ENCODE data around the gene FREY1. TPM values are rescaled to one million over a fixed set of nuclear protein-coding genes. Genes with fewer than 3 reads are reported as not detected.

The FREY1 gene
- total and polyA plus RNA-seq, 8 donors = 0.21 to 0.89 (median 0.43) TPM; not detected in 2

DNA sequence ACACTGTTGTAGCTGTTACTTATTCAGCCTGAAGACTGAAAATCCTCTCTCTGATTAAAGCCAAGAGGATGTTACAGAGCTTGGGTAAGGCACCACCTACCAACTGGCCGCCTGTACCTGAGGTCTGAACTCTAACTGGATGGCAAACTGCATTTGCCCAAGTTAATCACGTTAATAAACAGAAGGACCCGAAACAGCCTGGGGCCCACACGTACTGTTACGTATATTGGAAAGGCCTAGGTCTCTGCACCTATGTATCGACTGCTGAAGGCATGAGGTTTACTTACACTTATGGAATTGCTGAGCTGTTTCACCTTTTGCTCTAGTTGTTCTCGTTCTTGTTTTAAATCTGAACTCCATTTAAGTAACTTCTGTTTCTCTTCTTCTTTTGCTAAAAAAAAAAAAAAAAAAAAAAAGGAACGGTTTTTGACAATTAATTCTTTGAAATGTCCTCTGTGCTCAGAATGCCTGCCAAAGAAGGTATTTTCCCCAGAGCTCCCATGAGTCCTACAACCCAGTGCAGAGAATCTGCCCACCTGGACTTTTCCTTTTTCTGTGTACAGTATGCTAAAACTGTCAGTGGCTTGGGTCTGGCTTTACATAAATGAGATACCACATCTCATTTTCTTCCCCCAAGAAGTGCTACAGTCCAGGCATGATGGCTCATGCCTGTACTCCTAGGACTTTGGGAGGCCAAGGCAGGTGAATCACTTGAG lies 28.4 kb upstream of the FREY1 start:
- Histone ChIP-seq H3K4me1 (peaks cover 0 to 12% of the 10 kb centered on the region in 2 donors), H3K27me3 (no peaks in the 10 kb centered on the region), H3K9me3 (no peaks in the 10 kb centered on the region), H3K27ac (no peak overlapping the region), H3K36me3 (peaks cover 0 to 78% of the 10 kb centered on the region in 2 donors), H3K4me3 (no peak overlapping the region)
- DNase-seq (no peak), ATAC-seq (no peak)
- intact Hi-C loops (cut with DNase I) = no loop called here
- TF ChIP-seq, protein P1, sequence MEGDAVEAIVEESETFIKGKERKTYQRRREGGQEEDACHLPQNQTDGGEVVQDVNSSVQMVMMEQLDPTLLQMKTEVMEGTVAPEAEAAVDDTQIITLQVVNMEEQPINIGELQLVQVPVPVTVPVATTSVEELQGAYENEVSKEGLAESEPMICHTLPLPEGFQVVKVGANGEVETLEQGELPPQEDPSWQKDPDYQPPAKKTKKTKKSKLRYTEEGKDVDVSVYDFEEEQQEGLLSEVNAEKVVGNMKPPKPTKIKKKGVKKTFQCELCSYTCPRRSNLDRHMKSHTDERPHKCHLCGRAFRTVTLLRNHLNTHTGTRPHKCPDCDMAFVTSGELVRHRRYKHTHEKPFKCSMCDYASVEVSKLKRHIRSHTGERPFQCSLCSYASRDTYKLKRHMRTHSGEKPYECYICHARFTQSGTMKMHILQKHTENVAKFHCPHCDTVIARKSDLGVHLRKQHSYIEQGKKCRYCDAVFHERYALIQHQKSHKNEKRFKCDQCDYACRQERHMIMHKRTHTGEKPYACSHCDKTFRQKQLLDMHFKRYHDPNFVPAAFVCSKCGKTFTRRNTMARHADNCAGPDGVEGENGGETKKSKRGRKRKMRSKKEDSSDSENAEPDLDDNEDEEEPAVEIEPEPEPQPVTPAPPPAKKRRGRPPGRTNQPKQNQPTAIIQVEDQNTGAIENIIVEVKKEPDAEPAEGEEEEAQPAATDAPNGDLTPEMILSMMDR (IDR thresholded peaks at IDR 0.05) = no peak

DNA sequence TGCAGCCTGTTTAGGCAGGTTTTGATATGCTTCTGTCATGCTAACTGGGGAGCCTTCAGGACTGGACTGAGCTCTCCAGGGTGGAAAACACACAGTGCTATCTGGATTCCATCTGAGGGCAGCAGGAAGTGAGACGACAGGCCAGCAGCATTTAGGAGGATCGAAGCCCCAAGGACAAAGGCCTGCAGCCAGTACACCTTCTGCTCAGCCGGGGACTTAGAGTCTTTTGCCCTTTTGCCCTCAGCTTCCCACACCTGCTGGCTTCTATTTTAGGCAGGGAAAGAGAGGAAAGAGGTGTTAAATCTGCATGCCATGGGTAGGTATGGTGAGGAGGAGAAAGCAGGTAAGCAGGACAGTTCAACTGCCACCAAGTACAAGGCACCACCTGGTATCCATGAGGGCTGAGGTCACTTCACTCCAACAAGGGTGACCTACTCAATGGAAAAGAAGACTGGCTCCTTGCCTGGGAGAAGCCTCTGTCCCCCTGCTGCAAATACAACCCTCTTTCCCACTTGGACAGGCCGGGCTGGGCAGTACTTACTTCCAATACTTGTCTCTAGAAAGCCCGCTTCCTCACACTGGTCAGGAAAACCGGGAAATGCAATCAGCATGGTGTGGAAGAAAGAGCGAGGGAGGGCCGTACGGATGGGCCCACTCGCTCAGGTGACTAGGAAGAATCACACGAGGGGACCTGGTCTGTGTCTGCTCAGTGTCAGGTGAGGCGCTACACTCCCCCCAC lies 27.7 kb upstream of the FREY1 start:
- H3K36me3 ChIP-seq = peaks cover 0 to 78% of the 10 kb centered on the region in 2 donors
- ATAC-seq = no peak

DNA sequence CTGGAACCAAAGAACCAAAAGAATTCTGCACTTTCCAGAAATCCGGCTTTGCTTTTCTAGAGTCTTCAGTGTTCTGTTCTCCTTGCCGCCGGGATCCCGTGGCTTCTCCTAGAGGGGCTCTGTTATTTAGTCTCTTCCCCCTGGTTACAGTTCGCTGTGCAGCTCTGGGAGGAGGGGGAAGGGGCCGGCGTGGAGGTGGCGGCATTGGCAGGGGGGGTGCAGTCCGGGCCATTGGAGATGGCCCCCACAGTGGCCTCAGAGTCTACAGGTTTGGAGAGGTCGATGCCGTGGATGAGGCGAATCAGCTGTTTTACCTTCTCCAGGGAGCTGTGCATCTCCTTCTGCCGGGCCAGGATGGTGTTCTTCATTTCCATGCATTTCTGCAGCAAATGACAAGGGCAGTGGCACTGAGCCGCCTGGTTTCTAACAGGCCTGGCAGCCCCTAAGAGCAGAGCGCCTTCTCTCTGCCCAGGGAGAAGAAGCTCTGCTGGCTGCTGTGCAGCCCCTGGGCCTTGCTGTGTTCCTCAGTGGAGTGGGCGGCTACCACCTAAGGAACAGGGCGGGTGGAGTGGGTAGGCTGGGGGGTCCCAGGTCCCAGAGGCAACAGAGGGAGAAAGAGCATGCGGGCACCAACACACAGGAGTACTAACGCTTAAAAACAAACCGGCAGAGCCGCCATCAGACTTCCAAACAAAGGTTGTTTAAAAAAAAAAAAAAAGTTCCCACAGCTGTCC lies 26.9 kb upstream of the FREY1 start:
- peaks cover 0 to 78% of the 10 kb centered on the region in 2 donors for H3K36me3 ChIP-seq
- no peaks in the 10 kb centered on the region for H3K9me3 ChIP-seq
- TF ChIP-seq, protein P1 (IDR thresholded peaks at IDR 0.05) = no peak
- no peak overlapping the region for H3K27ac ChIP-seq
- no peaks in the 10 kb centered on the region for H3K27me3 ChIP-seq
- peaks cover 0 to 22% of the 10 kb centered on the region in 2 donors for H3K4me1 ChIP-seq
- DNase-seq = no peak
- no peak overlapping the region for H3K4me3 ChIP-seq
- intact Hi-C loops (cut with DNase I) = no loop called here
- ATAC-seq = no peak

More for the DNA sequence above, 27.7 kb upstream of the FREY1 start:
- H3K27me3 ChIP-seq = no peaks in the 10 kb centered on the region
- H3K4me1 ChIP-seq = peaks cover 0 to 19% of the 10 kb centered on the region in 2 donors
- H3K9me3 ChIP-seq = no peaks in the 10 kb centered on the region
- intact Hi-C loops (cut with DNase I) = no loop called here
- no peak for DNase-seq
- TF ChIP-seq, protein P1 (IDR thresholded peaks at IDR 0.05) = no peak
- no peak overlapping the region for H3K27ac ChIP-seq
- H3K4me3 ChIP-seq = no peak overlapping the region

DNA sequence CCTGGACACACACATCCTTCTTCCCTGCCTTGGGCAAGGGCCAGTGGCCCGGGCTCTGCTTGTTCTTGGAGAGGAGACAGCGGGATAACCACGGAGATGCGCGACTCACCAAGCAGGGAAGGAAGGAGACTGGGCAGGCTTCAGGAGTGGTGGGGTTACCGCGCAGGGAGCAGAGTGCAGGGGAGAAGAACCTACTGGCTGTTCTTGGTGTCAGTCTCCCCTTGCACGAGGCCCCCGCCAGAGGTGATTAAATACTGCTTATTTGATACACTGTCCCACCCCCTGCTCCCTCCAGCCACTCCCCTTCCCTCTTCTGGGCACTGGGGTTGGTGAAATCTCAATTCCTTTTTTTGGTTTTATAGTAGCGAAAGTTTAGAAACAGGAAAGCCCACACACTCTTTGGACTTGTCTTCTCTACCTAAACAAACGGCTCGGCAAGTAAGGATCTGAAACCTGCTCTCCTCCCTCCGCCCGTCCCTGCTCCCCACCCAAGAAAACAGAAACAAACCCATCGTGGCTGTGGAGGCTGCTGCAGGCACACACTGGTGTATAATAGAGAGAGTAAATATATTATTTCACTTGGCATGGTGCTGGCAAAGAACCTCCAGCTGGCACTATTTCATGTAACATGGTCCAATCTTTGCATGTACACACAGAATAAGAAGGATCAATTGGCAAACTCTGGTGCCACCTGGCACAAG lies 26.2 kb upstream of the FREY1 start:
- DNase-seq (peak in 1 of 4 donors; percentile 68), ATAC-seq (no peak)
- H3K36me3 ChIP-seq = peaks cover 0 to 77% of the 10 kb centered on the region in 2 donors
- no peaks in the 10 kb centered on the region for H3K27me3 ChIP-seq
- no peak overlapping the region for H3K27ac ChIP-seq
- no peak overlapping the region for H3K4me3 ChIP-seq
- H3K4me1 ChIP-seq = peaks cover 0 to 22% of the 10 kb centered on the region in 2 donors
- H3K9me3 ChIP-seq = no peaks in the 10 kb centered on the region
- intact Hi-C loops (cut with DNase I) = no loop called here
- TF ChIP-seq, protein P1 (IDR thresholded peaks at IDR 0.05) = no peak
